ENCODE data around the gene CBR1. TPM values are rescaled to one million over a fixed set of nuclear protein-coding genes. Genes with fewer than 3 reads are reported as not detected.

Gene CBR1
- polyA plus RNA-seq, 1 donor (not counting 4 experiments of a cell fraction or from before 2014, with no cell fraction given): 207 TPM

DNA sequence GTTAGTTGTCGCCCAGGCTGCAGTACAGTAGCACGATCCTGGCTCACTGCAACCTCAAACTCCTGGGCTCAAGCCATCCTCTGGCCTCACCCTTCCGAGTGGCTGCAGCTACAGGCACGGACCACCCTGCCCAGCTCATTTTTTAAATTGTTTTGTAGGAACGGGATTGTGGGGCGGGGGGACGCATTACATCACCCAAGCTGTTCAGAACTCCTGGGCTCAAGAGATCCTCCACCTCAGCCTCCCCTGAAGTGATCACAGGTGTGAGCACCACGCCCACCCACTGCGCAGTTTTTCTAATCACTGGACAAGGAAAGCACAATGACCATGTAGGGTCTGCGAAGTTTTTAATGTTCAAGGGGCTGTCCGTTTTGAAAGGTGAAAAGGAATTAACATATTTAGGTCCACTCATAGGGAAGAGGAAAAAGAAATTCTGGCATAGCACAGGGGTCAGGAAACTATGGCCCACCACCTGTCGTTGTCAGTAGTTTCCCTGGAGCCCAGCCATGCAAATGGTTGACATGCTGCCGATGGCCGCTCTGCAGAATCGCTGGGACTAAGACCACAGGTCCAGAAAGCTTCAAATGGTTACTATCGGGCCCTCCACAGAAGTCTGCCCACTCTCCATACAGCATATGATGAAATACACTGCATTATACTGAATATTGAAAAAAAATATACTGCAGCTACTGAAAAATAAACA is 35.5 kb upstream of the CBR1 start:
- H3K4me3 ChIP-seq (ENCODE audit: control insufficient read depth in 2 of 3, extremely low read depth in 1 of 3, insufficient read depth in 2 of 3, low read depth in 1 of 3, low read length in 3 of 3): no peak overlapping the region
- no peaks in the 10 kb centered on the region for H3K79me2 ChIP-seq (ENCODE audit: control insufficient read depth, insufficient read depth, low read length)
- no peaks in the 10 kb centered on the region for H3K27me3 ChIP-seq (ENCODE audit: control insufficient read depth, extremely low read depth, insufficient read depth, low read length)
- FAIRE-seq: no peak
- TF ChIP-seq, protein P1, sequence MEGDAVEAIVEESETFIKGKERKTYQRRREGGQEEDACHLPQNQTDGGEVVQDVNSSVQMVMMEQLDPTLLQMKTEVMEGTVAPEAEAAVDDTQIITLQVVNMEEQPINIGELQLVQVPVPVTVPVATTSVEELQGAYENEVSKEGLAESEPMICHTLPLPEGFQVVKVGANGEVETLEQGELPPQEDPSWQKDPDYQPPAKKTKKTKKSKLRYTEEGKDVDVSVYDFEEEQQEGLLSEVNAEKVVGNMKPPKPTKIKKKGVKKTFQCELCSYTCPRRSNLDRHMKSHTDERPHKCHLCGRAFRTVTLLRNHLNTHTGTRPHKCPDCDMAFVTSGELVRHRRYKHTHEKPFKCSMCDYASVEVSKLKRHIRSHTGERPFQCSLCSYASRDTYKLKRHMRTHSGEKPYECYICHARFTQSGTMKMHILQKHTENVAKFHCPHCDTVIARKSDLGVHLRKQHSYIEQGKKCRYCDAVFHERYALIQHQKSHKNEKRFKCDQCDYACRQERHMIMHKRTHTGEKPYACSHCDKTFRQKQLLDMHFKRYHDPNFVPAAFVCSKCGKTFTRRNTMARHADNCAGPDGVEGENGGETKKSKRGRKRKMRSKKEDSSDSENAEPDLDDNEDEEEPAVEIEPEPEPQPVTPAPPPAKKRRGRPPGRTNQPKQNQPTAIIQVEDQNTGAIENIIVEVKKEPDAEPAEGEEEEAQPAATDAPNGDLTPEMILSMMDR (optimal IDR thresholded peaks at IDR 0.05 in 1 of 3, IDR thresholded peaks at IDR 0.05 in 1 of 3, conservative IDR thresholded peaks at IDR 0.05 in 1 of 3; ENCODE audit: extremely low read depth in 1 of 3, insufficient read depth in 2 of 3, low read length in 3 of 3): no peak
- no peak for TF ChIP-seq EZH2 (IDR thresholded peaks at IDR 0.05; ENCODE audit: low read length)
- H3K9me1 ChIP-seq (ENCODE audit: control insufficient read depth, extremely low read depth, insufficient read depth, low read length): no peaks in the 10 kb centered on the region
- no peak overlapping the region for H3K27ac ChIP-seq (ENCODE audit: control insufficient read depth, insufficient read depth, low read length)
- H2AFZ ChIP-seq (ENCODE audit: control insufficient read depth, low read length): no peak overlapping the region
- no peak overlapping the region for H3K9ac ChIP-seq (ENCODE audit: control insufficient read depth, extremely low read depth, insufficient read depth, low read length)
- H3K36me3 ChIP-seq (ENCODE audit: control insufficient read depth in 2 of 2, extremely low read depth in 1 of 2, insufficient read depth in 2 of 2, low read length in 2 of 2): peaks cover 14 to 22% of the 10 kb centered on the region in 2 experiments
- H3K4me2 ChIP-seq (ENCODE audit: control insufficient read depth, extremely low read depth, insufficient read depth, low read depth, low read length): no peak overlapping the region
- no peak for DNase-seq (ENCODE audit: low read depth, low spot score)
- no peaks in the 10 kb centered on the region for H3K9me3 ChIP-seq (ENCODE audit: control insufficient read depth, low read depth, low read length)
- no peaks in the 10 kb centered on the region for H3K4me1 ChIP-seq (ENCODE audit: control insufficient read depth, extremely low read depth, insufficient read depth, low read length)
- dilution Hi-C loops (cut with MboI; ENCODE audit: extremely low pct_ligation_motif_present, low sequenced_read_pairs): no loop called here
- no peaks in the 10 kb centered on the region for H4K20me1 ChIP-seq (ENCODE audit: control insufficient read depth, extremely low read depth, insufficient read depth, low read length)

DNA sequence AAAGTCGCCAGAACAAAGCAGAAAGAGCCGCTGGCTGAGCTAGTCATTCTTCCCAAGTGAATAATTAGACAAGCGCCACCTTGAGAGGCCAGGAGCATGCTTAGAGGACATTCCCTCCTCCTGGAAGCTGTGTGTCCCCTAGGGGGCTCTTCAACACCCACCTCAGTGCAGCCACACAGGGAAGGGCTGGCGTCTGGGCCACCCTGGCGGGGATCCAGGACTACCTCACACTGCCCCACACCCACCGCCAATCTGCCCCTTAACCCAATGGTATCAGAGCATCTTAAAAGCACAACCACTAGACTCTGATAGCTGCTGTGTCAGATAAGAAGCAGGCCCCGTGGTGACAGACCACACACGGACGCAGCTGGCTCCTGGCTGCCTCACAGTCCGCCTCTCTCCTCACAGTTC is 34.4 kb upstream of the CBR1 start:
- H3K4me2 ChIP-seq (ENCODE audit: control insufficient read depth, extremely low read depth, insufficient read depth, low read depth, low read length): no peak overlapping the region
- H3K9me1 ChIP-seq (ENCODE audit: control insufficient read depth, extremely low read depth, insufficient read depth, low read length): no peaks in the 10 kb centered on the region
- no peak overlapping the region for H3K4me3 ChIP-seq (ENCODE audit: control insufficient read depth in 2 of 3, extremely low read depth in 1 of 3, insufficient read depth in 2 of 3, low read depth in 1 of 3, low read length in 3 of 3)
- dilution Hi-C loops (cut with MboI; ENCODE audit: extremely low pct_ligation_motif_present, low sequenced_read_pairs): no loop called here
- FAIRE-seq: no peak
- DNase-seq (ENCODE audit: low read depth, low spot score): no peak
- no peaks in the 10 kb centered on the region for H3K27me3 ChIP-seq (ENCODE audit: control insufficient read depth, extremely low read depth, insufficient read depth, low read length)
- H3K79me2 ChIP-seq (ENCODE audit: control insufficient read depth, insufficient read depth, low read length): no peaks in the 10 kb centered on the region
- H3K9me3 ChIP-seq (ENCODE audit: control insufficient read depth, low read depth, low read length): no peaks in the 10 kb centered on the region
- no peaks in the 10 kb centered on the region for H4K20me1 ChIP-seq (ENCODE audit: control insufficient read depth, extremely low read depth, insufficient read depth, low read length)
- no peak overlapping the region for H3K27ac ChIP-seq (ENCODE audit: control insufficient read depth, insufficient read depth, low read length)
- H3K9ac ChIP-seq (ENCODE audit: control insufficient read depth, extremely low read depth, insufficient read depth, low read length): no peak overlapping the region
- H3K4me1 ChIP-seq (ENCODE audit: control insufficient read depth, extremely low read depth, insufficient read depth, low read length): no peaks in the 10 kb centered on the region
- no peak for TF ChIP-seq EZH2 (IDR thresholded peaks at IDR 0.05; ENCODE audit: low read length)
- TF ChIP-seq, protein P1 (optimal IDR thresholded peaks at IDR 0.05 in 1 of 3, IDR thresholded peaks at IDR 0.05 in 1 of 3, conservative IDR thresholded peaks at IDR 0.05 in 1 of 3; ENCODE audit: extremely low read depth in 1 of 3, insufficient read depth in 2 of 3, low read length in 3 of 3): no peak
- peaks cover 19 to 29% of the 10 kb centered on the region in 2 experiments for H3K36me3 ChIP-seq (ENCODE audit: control insufficient read depth in 2 of 2, extremely low read depth in 1 of 2, insufficient read depth in 2 of 2, low read length in 2 of 2)
- no peak overlapping the region for H2AFZ ChIP-seq (ENCODE audit: control insufficient read depth, low read length)

All from keratinocyte (primary cell).